MM.1S (cell line): ENCODE results near the gene CABP7.

Source experiments
- CTCF ChIP-seq: fragments of 300-600 bp; sonication (generic); IDR thresholded peaks from 2 replicates; pipeline ENCODE4 v1.5.1; 2016; ENCODE audit warnings: antibody characterized with exemption, low read length, mixed read lengths
- EZH2 ChIP-seq: fragments of 300-600 bp; sonication (generic); optimal IDR thresholded peaks from 2 replicates; pipeline ENCODE3; 2017; ENCODE audit warnings: low read depth, mild to moderate bottlenecking, antibody characterized with exemption, low read length, mixed read lengths
- EZH2phosphoT487 ChIP-seq: fragments of 300-600 bp; sonication (generic); IDR thresholded peaks from 2 replicates; pipeline ENCODE4 v1.6.1; 2018; ENCODE audit warnings: antibody characterized with exemption, low read length

GRCh38 chr22:29702931-29703501 lies 16.8 kb upstream of the CABP7 start:
- TF ChIP-seq CTCF, result no peak
- TF ChIP-seq EZH2, result no peak
- TF ChIP-seq EZH2phosphoT487, result no peak
